Progenitor cell of endocrine pancreas (in vitro differentiated cells): Measurements from ENCODE around the gene DOCK1. TPM values are rescaled to one million over a fixed set of nuclear protein-coding genes. Genes with fewer than 3 reads are reported as not detected.
A peak's percentile ranks its signal among the peaks of the same experiment; 100 is the strongest.

Experiments
- DNase-seq: peaks from one replicate; pipeline ENCODE4 v3.0.0; 2021; ENCODE audit warnings: low spot score; ENCODE audit not compliant: unreplicated experiment
- H3K27ac Mint-ChIP-seq: 2 replicates; pipeline ENCODE4 v1.8.0; 2021; ENCODE audit warnings: mild to moderate bottlenecking, moderate library complexity, mixed read lengths
- H3K27me3 Mint-ChIP-seq: 2 replicates; pipeline ENCODE4 v1.8.0; 2021; ENCODE audit warnings: mixed read lengths
- H3K36me3 Mint-ChIP-seq: 2 replicates; pipeline ENCODE4 v1.8.0; 2022; ENCODE audit warnings: mixed read lengths; ENCODE audit not compliant: insufficient read depth
- H3K4me1 Mint-ChIP-seq: 2 replicates; pipeline ENCODE4 v1.8.0; 2021; ENCODE audit warnings: low read depth, mixed read lengths
- H3K4me3 Mint-ChIP-seq: 2 replicates; pipeline ENCODE4 v1.8.0; 2021; ENCODE audit warnings: low read depth, mild to moderate bottlenecking, moderate library complexity, mixed read lengths
- H3K9me3 Mint-ChIP-seq: 2 replicates; pipeline ENCODE4 v1.8.0; 2021; ENCODE audit warnings: low read depth, mixed read lengths
- total RNA-seq: library from RNA; stranded (reverse); gene quantifications from 2 replicates; pipeline ENCODE4 v1.2.1, GENCODE V29; 2021
- TF ChIP-seq, protein P1 (sequence below): fragments of 200-600 bp; sonication (generic); IDR thresholded peaks from one replicate; pipeline ENCODE4 v1.5.0; 2021; ENCODE audit warnings: antibody characterized with exemption, mild to moderate bottlenecking; ENCODE audit not compliant: unreplicated experiment

DOCK1 gene
- total RNA-seq, 1 donor from 2014 or later, result 77.8 TPM

- H3K36me3 Mint-ChIP-seq, result peaks cover 33% of the 10 kb centered on the region
- H3K4me1 Mint-ChIP-seq, result no peaks in the 10 kb centered on the region
- H3K27ac Mint-ChIP-seq, result no peak overlapping the region
- no peaks in the 10 kb centered on the region for H3K27me3 Mint-ChIP-seq
- H3K9me3 Mint-ChIP-seq, result peaks cover 14% of the 10 kb centered on the region
- TF ChIP-seq, protein P1, sequence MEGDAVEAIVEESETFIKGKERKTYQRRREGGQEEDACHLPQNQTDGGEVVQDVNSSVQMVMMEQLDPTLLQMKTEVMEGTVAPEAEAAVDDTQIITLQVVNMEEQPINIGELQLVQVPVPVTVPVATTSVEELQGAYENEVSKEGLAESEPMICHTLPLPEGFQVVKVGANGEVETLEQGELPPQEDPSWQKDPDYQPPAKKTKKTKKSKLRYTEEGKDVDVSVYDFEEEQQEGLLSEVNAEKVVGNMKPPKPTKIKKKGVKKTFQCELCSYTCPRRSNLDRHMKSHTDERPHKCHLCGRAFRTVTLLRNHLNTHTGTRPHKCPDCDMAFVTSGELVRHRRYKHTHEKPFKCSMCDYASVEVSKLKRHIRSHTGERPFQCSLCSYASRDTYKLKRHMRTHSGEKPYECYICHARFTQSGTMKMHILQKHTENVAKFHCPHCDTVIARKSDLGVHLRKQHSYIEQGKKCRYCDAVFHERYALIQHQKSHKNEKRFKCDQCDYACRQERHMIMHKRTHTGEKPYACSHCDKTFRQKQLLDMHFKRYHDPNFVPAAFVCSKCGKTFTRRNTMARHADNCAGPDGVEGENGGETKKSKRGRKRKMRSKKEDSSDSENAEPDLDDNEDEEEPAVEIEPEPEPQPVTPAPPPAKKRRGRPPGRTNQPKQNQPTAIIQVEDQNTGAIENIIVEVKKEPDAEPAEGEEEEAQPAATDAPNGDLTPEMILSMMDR, result no peak
- no peak overlapping the region for H3K4me3 Mint-ChIP-seq
- DNase-seq, result no peak
Observed at GRCh38 chr10:127059314-127059713, 154.1 kb downstream of the DOCK1 start.

GRCh38 chr10:127063762-127064161 lies 158.5 kb downstream of the DOCK1 start:
- Mint-ChIP-seq H3K36me3 (peaks cover 37% of the 10 kb centered on the region), H3K27me3 (no peaks in the 10 kb centered on the region), H3K9me3 (peaks cover 11% of the 10 kb centered on the region), H3K4me3 (no peak overlapping the region), H3K27ac (no peak overlapping the region), H3K4me1 (no peaks in the 10 kb centered on the region)
- DNase-seq, result no peak
- TF ChIP-seq, protein P1, result no peak

- H3K36me3 Mint-ChIP-seq, result peaks cover 36% of the 10 kb centered on the region
- H3K27me3 Mint-ChIP-seq, result no peaks in the 10 kb centered on the region
- DNase-seq, result no peak
- no peak overlapping the region for H3K4me3 Mint-ChIP-seq
- peaks cover 4% of the 10 kb centered on the region for H3K9me3 Mint-ChIP-seq
- peak overlapping the region; percentile 74 for H3K27ac Mint-ChIP-seq
- no peaks in the 10 kb centered on the region for H3K4me1 Mint-ChIP-seq
- TF ChIP-seq, protein P1, result no peak
Observed at GRCh38 chr10:127064474-127064873, 159.2 kb downstream of the DOCK1 start.

GRCh38 chr10:127067542-127068194 lies 162.4 kb downstream of the DOCK1 start:
- Mint-ChIP-seq H3K27me3 (no peaks in the 10 kb centered on the region), H3K4me3 (no peak overlapping the region), H3K4me1 (no peaks in the 10 kb centered on the region), H3K9me3 (no peaks in the 10 kb centered on the region), H3K27ac (no peak overlapping the region), H3K36me3 (peaks cover 26% of the 10 kb centered on the region)
- TF ChIP-seq, protein P1, result no peak
- no peak for DNase-seq

GRCh38 chr10:127068485-127068884 lies 163.3 kb downstream of the DOCK1 start:
- TF ChIP-seq, protein P1, result no peak
- no peak for DNase-seq
- Mint-ChIP-seq H3K9me3 (no peaks in the 10 kb centered on the region), H3K36me3 (peaks cover 24% of the 10 kb centered on the region), H3K4me1 (no peaks in the 10 kb centered on the region), H3K27ac (no peak overlapping the region), H3K4me3 (no peak overlapping the region), H3K27me3 (no peaks in the 10 kb centered on the region)
